HEK293 (cell line): ENCODE data around the gene SLC19A1.

Source experiments
- CTCF ChIA-PET: fragments of 350-600 bp; formaldehyde crosslinking; extraction: SDS; loops from one replicate; lab custom pipeline; 2021; ENCODE audit warnings: antibody characterized with exemption; lab: Yijun Ruan, JAX
- POLR2A ChIA-PET: fragments of 300-600 bp; formaldehyde crosslinking; extraction: SDS; loops from one replicate; lab custom pipeline; 2020; ENCODE audit warnings: antibody characterized with exemption, inconsistent platforms; lab: Yijun Ruan, JAX
- H3K27ac ChIP-seq: fragments of 200-500 bp; sonication (Bioruptor generic); 2 replicates; pipeline ENCODE4 v1.5.1; 2014; ENCODE audit warnings: low read depth, low read length, control low read depth, inconsistent platforms; ENCODE audit errors: extremely low read depth
- H3K36me3 ChIP-seq, 2 experiments: fragments of 200-500 bp in 1 of 2; sonication (Bioruptor generic) in 1 of 2; 1 replicate in 1 of 2; 2 replicates in 1 of 2; pipeline ENCODE4 v1.5.1; 2014 to 2017; ENCODE audit warnings: inconsistent platforms in 2 of 2, low read length in 2 of 2; ENCODE audit not compliant: control insufficient read depth in 2 of 2, insufficient read depth in 1 of 2
- H3K4me1 ChIP-seq: fragments of 200-500 bp; sonication (Bioruptor generic); 2 replicates; pipeline ENCODE4 v1.5.1; 2014; ENCODE audit warnings: mild to moderate bottlenecking, low read length, inconsistent platforms; ENCODE audit not compliant: control insufficient read depth, insufficient read depth
- H3K4me3 ChIP-seq: 2 replicates; pipeline ENCODE4 v1.5.1; 2011; ENCODE audit warnings: low read depth, mild to moderate bottlenecking, control low read depth, low read length, moderate library complexity
- H3K9me3 ChIP-seq: fragments of 200-500 bp; sonication (Bioruptor generic); 2 replicates; pipeline ENCODE4 v1.5.1; 2014; ENCODE audit warnings: low read depth, low read length, inconsistent platforms; ENCODE audit not compliant: control insufficient read depth, insufficient read depth
- EGR2 ChIP-seq: fragments of 450-650 bp; formaldehyde crosslinking; IDR thresholded peaks from 2 replicates; pipeline ENCODE4 v1.5.1; 2016; ENCODE audit warnings: low read depth, missing biosample characterization, missing genetic modification characterization
- GLIS2 ChIP-seq: fragments of 450-650 bp; formaldehyde crosslinking; IDR thresholded peaks from 2 replicates; pipeline ENCODE4 v1.5.1; 2016; ENCODE audit warnings: missing biosample characterization, missing genetic modification characterization
- IKZF3 ChIP-seq: fragments of 450-650 bp; IDR thresholded peaks from 2 replicates; pipeline ENCODE4 v1.5.0; 2018; ENCODE audit warnings: missing biosample characterization, mild to moderate bottlenecking, missing genetic modification characterization, moderate library complexity
- PBX3 ChIP-seq: sonication (generic); formaldehyde crosslinking; IDR thresholded peaks from 2 replicates; pipeline ENCODE4 v1.8.1; 2022; ENCODE audit warnings: mild to moderate bottlenecking, moderate library complexity, missing genetic modification reagents
- SALL2 ChIP-seq: fragments of 450-650 bp; formaldehyde crosslinking; IDR thresholded peaks from 2 replicates; pipeline ENCODE4 v1.5.0; 2017; ENCODE audit warnings: missing biosample characterization, mild to moderate bottlenecking, missing genetic modification characterization, borderline replicate concordance
- SP2 ChIP-seq: fragments of 450-650 bp; formaldehyde crosslinking; IDR thresholded peaks from 2 replicates; pipeline ENCODE4 v1.5.1; 2016; ENCODE audit warnings: missing biosample characterization, missing genetic modification characterization
- SP3 ChIP-seq: fragments of 450-650 bp; formaldehyde crosslinking; IDR thresholded peaks from 2 replicates; pipeline ENCODE4 v1.5.1; 2016; ENCODE audit warnings: missing biosample characterization, missing genetic modification characterization
- TSHZ1 ChIP-seq: fragments of 450-650 bp; formaldehyde crosslinking; IDR thresholded peaks from 2 replicates; pipeline ENCODE4 v1.5.1; 2016; ENCODE audit warnings: missing biosample characterization, missing genetic modification characterization, borderline replicate concordance
- ZBTB21 ChIP-seq: fragments of 450-650 bp; formaldehyde crosslinking; IDR thresholded peaks from 2 replicates; pipeline ENCODE4 v1.5.1; 2017; ENCODE audit warnings: missing biosample characterization, missing genetic modification characterization
- ZBTB26 ChIP-seq: fragments of 450-650 bp; formaldehyde crosslinking; optimal IDR thresholded peaks from 2 replicates; pipeline ENCODE3; 2016; ENCODE audit warnings: missing biosample characterization, mild to moderate bottlenecking, missing genetic modification characterization
- ZFHX2 ChIP-seq: fragments of 450-650 bp; formaldehyde crosslinking; conservative IDR thresholded peaks from 2 replicates; pipeline ENCODE4 v1.5.1; 2016; ENCODE audit warnings: missing biosample characterization, missing genetic modification characterization
- ZFP69B ChIP-seq: fragments of 450-650 bp; formaldehyde crosslinking; IDR thresholded peaks from 2 replicates; pipeline ENCODE4 v1.5.1; 2016; ENCODE audit warnings: missing biosample characterization, missing genetic modification characterization
- ZNF16 ChIP-seq: fragments of 450-650 bp; formaldehyde crosslinking; IDR thresholded peaks from 2 replicates; pipeline ENCODE4 v1.5.1; 2016; ENCODE audit warnings: low read depth, missing biosample characterization, missing genetic modification characterization
- ZNF19 ChIP-seq: fragments of 450-650 bp; formaldehyde crosslinking; IDR thresholded peaks from 2 replicates; pipeline ENCODE4; 2016; ENCODE audit warnings: missing biosample characterization, missing genetic modification characterization, low read depth
- ZNF214 ChIP-seq: fragments of 450-650 bp; formaldehyde crosslinking; IDR thresholded peaks from 2 replicates; pipeline ENCODE4 v1.5.1; 2017; ENCODE audit warnings: missing biosample characterization, mild to moderate bottlenecking, missing genetic modification characterization, borderline replicate concordance
- ZNF350 ChIP-seq: fragments of 450-650 bp; formaldehyde crosslinking; IDR thresholded peaks from 2 replicates; pipeline ENCODE4 v1.5.0; 2017; ENCODE audit warnings: missing biosample characterization, mild to moderate bottlenecking, missing genetic modification characterization
- ZNF48 ChIP-seq: fragments of 450-650 bp; formaldehyde crosslinking; IDR thresholded peaks from 2 replicates; pipeline ENCODE4 v1.5.1; 2016; ENCODE audit warnings: missing biosample characterization, missing genetic modification characterization
- ZNF626 ChIP-seq: fragments of 450-650 bp; sonication (Bioruptor Pico); formaldehyde crosslinking; IDR thresholded peaks from 2 replicates; pipeline ENCODE4 v1.5.1; 2018; ENCODE audit warnings: missing biosample characterization, missing genetic modification characterization, inconsistent platforms
- ZNF658 ChIP-seq: fragments of 450-650 bp; formaldehyde crosslinking; IDR thresholded peaks from 2 replicates; pipeline ENCODE4; 2016; ENCODE audit warnings: missing biosample characterization, missing genetic modification characterization
- ZNF664 ChIP-seq: fragments of 450-650 bp; formaldehyde crosslinking; IDR thresholded peaks from 2 replicates; pipeline ENCODE4 v1.5.1; 2016; ENCODE audit warnings: missing biosample characterization, missing genetic modification characterization
- ZNF677 ChIP-seq: fragments of 450-650 bp; IDR thresholded peaks from 2 replicates; pipeline ENCODE4 v1.5.0; 2018; ENCODE audit warnings: missing biosample characterization, mild to moderate bottlenecking, missing genetic modification characterization, moderate library complexity
- ZNF747 ChIP-seq: fragments of 450-650 bp; formaldehyde crosslinking; IDR thresholded peaks from 2 replicates; pipeline ENCODE4 v1.5.1; 2016; ENCODE audit warnings: missing biosample characterization, missing genetic modification characterization
- ZNF830 ChIP-seq: fragments of 450-650 bp; IDR thresholded peaks from 2 replicates; pipeline ENCODE4 v1.5.0; 2018; ENCODE audit warnings: missing biosample characterization, missing genetic modification characterization, low read depth, mild to moderate bottlenecking, moderate library complexity
- ZSCAN18 ChIP-seq: fragments of 450-650 bp; formaldehyde crosslinking; IDR thresholded peaks from 2 replicates; pipeline ENCODE4 v1.5.1; 2016; ENCODE audit warnings: missing biosample characterization, missing genetic modification characterization
- TF ChIP-seq, protein P1 (sequence below): fragments of 450-650 bp; formaldehyde crosslinking; IDR thresholded peaks from 2 replicates; pipeline ENCODE4 v1.5.0; 2017; ENCODE audit warnings: missing biosample characterization, missing genetic modification characterization, borderline replicate concordance

SLC19A1 gene

DNA sequence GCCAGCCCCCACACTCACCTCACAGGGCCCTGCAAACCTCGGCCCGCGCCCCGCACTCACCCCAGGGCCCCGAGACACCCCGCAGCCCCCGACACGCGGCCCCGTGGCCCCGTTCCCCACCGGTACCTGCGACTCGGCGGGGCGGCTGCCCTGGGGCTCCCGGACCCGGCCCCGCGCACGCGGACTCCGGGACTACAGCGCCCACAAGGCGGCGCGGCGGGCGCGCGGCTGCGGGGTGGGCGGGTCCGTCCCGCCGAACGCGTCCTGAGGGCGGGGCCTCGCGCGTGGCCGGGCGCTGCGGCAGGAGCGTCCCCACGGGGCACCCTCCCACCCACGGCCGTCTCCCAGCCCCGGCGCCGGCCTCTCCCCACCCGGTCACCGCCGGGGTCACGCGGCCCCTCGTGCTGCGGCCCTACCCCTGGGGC lies at the start of gene SLC19A1:
TSS of gene SLC19A1 (minus strand) at position 199 of the 425 bp plus-strand sequence. CDS start 4,481 bp downstream, outside the sequence.
- ChIA-PET POLR2A (no interaction called here), CTCF (no interaction called here)
- peaks cover 0 to 9% of the 10 kb centered on the region in 2 experiments; a peak in 1 of 3 replicates for H3K36me3 ChIP-seq
- H3K4me3 ChIP-seq = peak within 1 kb of the TSS; percentile 60
- H3K4me1 ChIP-seq = 0 out of 2 replicates have a peak, but pooled peaks cover 2% of the 10 kb centered on the region
- TF ChIP-seq ZFHX2 (tag by site-specific recombination) = no peak
- no peak for TF ChIP-seq ZNF214
- TF ChIP-seq TSHZ1 (tag by site-specific recombination) = no peak
- TF ChIP-seq PBX3 = 0 out of 2 replicates have a peak, but pooled peaks have one; percentile 46
- TF ChIP-seq ZNF19 (tag by site-specific recombination) = no peak
- no peak for TF ChIP-seq ZNF48 (tag by site-specific recombination)
- no peak for TF ChIP-seq ZNF677 (tag by site-specific recombination)
- no peak for TF ChIP-seq SALL2 (tag by site-specific recombination)
- TF ChIP-seq ZNF350 (tag by site-specific recombination) = no peak
- TF ChIP-seq ZNF16 = no peak
- 0 out of 2 replicates have a peak, but pooled peaks have one; percentile 10 for TF ChIP-seq SP3
- TF ChIP-seq ZNF626 (tag by site-specific recombination) = no peak
- no peak for TF ChIP-seq ZNF747 (tag by site-specific recombination)
- TF ChIP-seq ZNF664 = no peak
- peak; percentile 4 for TF ChIP-seq ZBTB26 (tag by site-specific recombination)
- TF ChIP-seq ZNF658 (tag by site-specific recombination) = no peak
- TF ChIP-seq ZFP69B (tag by site-specific recombination) = no peak
- TF ChIP-seq ZSCAN18 = no peak
- TF ChIP-seq IKZF3 (tag by site-specific recombination) = no peak
- TF ChIP-seq, protein P1, sequence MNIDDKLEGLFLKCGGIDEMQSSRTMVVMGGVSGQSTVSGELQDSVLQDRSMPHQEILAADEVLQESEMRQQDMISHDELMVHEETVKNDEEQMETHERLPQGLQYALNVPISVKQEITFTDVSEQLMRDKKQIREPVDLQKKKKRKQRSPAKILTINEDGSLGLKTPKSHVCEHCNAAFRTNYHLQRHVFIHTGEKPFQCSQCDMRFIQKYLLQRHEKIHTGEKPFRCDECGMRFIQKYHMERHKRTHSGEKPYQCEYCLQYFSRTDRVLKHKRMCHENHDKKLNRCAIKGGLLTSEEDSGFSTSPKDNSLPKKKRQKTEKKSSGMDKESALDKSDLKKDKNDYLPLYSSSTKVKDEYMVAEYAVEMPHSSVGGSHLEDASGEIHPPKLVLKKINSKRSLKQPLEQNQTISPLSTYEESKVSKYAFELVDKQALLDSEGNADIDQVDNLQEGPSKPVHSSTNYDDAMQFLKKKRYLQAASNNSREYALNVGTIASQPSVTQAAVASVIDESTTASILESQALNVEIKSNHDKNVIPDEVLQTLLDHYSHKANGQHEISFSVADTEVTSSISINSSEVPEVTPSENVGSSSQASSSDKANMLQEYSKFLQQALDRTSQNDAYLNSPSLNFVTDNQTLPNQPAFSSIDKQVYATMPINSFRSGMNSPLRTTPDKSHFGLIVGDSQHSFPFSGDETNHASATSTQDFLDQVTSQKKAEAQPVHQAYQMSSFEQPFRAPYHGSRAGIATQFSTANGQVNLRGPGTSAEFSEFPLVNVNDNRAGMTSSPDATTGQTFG (tag by site-specific recombination) = no peak
- no peak for TF ChIP-seq ZNF830 (tag by site-specific recombination)
- TF ChIP-seq GLIS2 (tag by site-specific recombination) = no peak
- TF ChIP-seq EGR2 (tag by site-specific recombination) = no peak
- TF ChIP-seq SP2 (tag by site-specific recombination) = no peak
- TF ChIP-seq ZBTB21 = no peak
- H3K9me3 ChIP-seq = no peaks in the 10 kb centered on the region
- peak within 1 kb of the TSS; percentile 43; the same call in 1 of the 2 replicates for H3K27ac ChIP-seq
